GM20431 (cell line): ENCODE measurements around the gene GPR160.

Experiments
- in situ Hi-C: fragments of 300-500 bp; cut with MseI, MboI; formaldehyde crosslinking; loops from one replicate; pipeline ENCODE4 v1.15.0; 2020; ENCODE audit warnings: low sequenced_read_pairs; ENCODE audit not compliant: unreplicated experiment

GPR160 gene

DNA sequence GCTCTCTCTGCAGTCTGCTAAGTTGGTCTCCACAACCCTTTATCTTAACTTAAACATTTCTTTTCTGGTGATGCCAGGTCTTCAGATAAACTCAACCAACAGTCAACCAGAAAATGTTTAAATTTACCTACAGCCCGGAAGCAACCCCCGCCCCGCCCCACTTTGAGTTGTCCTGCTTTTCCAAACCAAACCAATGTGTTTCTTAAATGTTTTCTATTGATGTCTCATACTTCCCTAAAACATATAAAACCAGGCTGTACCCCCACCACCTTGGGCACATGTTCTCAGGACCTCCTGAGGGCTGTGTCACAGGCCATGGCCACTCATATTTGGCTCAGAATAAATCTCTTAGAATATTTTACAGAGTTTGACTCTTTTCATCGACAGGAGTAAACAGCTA is 13.2 kb upstream of the GPR160 start:
- in situ Hi-C loops, result no loop called here

DNA sequence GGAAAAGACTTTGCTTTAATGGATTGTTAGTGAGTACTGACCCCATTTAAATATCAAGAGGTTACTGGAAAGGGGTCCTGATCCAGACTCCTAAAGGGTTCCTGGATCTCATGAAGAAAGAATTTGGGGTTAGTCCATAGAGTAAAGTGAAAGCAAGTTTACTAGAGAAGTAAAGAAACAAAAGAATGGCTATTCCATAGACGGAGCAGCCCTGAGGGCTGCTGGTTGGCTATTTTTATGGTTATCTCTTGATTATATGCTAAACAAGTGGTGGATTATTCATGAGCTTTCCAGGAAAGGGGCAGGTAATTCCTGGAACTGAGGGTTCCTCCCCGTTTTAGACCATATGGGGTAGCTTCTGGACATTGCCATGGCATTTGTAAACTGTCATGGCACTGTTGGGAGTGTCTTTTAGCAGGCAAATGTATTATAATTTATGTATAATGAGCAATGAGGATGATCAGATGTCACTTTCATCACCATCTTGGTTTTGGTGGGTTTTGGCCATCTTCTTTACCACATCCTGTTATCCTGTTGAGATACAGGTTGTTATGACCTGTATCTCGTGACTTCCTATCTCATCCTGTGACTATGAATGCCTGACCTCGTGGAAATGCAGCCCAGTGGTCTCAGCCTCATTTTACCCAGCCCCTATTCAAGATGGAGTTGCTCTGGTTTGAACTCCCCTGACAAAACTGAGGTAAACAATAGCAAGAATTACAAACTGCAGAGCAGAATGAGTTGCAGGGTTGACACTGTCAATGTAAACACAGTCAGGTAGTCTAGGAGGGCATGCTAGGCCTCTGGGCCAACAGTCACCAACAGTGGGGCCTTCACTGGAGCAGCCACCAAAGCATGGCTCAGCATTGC is 10.3 kb upstream of the GPR160 start:
- in situ Hi-C loops, result loop anchor here (25.0 kb wide), 1 partner anchor 165 kb away; the partner anchor contains the start of gene LRRC31

DNA sequence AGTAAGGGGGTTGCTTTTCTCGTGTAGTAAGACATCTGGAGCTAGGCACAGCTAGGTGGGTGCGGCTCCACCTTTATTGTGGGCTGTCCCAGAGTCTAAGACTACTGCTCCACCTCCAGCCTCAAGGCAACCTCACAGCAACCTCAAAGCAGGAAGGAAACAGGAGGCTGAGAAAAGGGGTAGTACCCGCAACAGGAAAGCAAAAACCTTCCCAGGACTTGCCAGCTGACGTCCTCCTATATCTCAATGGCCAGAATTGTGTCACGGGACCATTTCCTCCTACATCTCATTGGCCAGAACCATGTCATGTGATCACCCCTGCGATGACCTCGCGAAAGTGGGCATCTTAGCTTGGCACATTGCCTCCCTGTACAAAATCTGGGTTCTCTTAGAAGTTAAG is 4.3 kb upstream of the GPR160 start:
- in situ Hi-C loops, result loop anchor here (25.0 kb wide), 1 partner anchor 171 kb away; the partner anchor contains the start of gene LRRC31

DNA sequence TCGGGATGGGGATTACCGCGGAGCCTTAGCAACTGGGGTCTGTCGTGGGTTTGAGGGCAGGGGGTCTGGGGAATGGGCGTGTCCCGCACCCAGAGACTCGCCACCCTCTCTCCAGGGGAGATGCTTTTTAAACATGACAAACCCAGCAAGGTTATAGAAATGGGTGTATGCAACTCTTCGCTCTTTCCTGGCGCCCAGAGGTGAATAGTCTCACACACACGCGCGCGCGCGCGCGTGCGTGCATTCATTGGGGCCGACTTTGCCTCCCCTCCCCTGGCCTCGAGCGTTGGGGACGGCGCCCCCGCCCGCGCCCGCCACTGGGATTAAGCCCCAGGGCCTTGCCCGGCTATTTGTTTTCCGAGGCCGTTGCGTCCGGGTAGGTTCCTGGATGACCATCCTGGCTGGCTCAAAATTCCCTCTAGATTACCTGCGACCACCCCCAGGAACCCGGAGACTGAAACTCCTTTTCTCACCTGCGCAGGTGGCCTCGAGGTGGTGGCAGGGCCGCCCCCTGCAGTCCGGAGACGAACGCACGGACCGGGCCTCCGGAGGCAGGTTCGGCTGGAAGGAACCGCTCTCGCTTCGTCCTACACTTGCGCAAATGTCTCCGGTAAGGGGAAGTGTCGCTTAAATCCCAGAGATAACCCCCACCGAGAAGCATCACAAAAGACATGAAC is 777 bp downstream of the GPR160 start:
- in situ Hi-C loops, result loop anchor here (25.0 kb wide), 1 partner anchor 176 kb away; the partner anchor contains the start of gene LRRC31

DNA sequence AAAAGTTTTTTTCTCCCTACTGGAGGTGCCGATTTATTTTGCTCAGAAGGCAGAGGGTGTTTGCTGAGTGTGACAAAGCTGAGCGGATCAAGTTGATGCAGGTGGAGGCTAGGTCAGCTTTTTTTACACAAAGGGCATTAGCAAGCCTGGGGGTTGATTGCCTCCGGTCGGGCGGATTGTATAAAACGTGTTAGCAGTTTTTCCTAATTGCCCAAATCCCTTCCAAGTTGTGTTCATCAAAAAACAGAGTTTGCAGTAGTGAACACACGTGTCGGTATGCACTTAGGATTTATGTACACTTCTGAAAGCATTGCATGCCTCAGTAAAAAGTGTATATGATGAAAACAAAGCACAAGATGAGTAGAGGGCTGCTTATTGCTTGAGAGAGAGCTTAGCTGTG is 2.6 kb downstream of the GPR160 start:
- in situ Hi-C loops, result loop anchor here (25.0 kb wide), 1 partner anchor 178 kb away; the partner anchor contains the start of gene LRRC31

DNA sequence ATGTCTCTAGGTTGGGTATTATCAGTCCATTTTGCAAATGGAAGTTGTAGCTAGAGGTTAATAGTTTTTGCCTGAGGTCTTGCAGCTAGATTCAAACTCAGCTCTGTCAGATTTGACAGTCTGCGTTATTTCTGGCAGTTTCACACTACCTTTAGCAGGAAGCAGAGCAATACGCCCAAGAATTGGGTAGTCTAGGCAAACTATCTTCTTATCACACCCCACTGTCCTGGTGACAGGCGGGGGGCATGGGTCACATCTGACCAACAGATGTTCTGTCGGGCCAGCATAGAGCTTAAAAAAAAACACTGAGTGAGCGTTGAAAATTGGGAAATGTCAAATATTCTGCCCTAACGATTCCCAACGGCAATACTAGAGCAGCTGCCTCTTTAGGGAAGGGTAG is 5.7 kb downstream of the GPR160 start:
- in situ Hi-C loops, result loop anchor here (25.0 kb wide), 1 partner anchor 181 kb away; the partner anchor contains the start of gene LRRC31

DNA sequence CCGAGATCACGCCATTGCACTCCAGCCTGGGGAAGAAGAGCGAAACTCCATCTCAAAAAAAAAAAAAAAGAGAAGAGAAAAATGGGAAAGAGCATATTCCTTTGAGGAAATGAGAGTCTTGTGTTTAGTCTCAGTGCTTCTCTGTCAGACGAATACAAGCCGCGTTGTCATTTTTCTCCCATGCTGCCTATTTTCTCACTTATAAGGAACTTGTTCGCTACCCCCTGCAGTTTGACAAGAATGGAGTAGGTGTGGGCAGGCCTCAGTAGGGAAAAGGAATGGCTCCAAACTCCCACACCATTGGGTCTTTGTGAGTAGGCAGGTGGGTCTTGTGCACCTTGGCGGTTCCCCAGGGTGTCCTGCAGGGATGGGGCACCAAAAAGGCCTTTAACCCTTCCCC is 6.5 kb downstream of the GPR160 start:
- in situ Hi-C loops, result loop anchor here (25.0 kb wide), 1 partner anchor 182 kb away; the partner anchor contains the start of gene LRRC31

DNA sequence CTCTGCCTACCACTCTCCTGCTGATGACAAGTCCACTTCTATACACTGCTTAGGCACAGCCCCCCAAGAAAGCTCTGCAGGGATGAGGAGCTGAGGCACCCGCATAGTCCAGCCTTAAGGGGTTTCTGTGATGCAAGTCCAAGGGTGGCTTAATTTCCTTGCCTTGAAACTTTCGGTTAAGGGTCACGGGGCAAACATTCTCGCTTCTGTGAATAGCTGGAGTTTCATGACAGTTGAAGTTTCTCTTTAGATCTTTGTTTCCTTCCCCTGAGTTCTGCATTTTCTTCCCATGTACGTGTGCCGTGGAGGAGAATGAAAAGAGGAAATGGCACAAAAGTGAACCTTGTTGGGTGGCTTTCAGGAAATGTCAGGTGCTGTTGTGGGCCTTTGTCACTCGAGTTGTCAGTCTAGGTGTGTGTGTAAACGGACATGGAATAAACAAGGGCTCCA is 7.0 kb downstream of the GPR160 start:
- in situ Hi-C loops, result loop anchor here (25.0 kb wide), 1 partner anchor 183 kb away; the partner anchor contains the start of gene LRRC31

DNA sequence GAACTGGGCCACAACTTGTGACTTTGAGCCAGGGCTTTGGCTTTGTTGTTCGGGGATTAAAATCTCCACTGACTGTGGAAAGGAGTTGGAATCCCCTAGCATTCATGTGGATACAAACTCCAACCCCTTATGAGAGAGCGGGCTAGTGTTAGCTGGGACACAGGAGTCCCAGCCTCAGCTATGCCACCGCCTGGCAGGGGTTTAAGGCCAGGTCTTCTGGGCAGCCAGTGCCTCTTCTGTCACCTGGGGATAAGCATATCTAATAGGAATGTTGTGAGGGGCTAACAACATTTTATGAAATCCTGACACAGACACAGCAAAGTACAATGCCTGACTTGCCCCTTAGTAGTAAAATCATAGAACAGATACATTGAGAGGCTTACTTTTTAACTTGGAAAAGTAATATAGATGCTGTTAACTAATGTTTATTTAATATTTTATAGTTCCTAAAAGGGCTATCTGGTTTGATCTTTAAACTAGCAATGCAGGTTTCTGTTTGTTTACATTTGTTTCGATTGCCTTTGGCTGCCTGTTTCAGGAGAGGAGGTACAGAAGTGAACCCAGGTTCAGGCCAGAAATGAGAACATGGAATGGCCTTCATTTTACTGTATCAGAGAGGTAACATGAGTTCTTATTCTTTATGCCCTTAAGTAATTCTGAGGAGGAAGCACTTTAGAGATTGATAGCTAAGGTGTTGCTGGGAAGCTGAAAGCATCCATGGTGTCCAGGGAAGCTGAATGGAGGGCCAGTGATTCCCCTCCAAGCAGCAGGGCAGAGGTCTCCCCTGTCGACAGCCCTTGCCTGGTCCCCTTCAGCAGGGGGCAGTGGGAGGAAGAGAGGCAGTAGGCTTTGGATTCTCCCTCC is 8.7 kb downstream of the GPR160 start:
- in situ Hi-C loops, result loop anchor here (25.0 kb wide), 1 partner anchor 184 kb away; the partner anchor contains the start of gene LRRC31

DNA sequence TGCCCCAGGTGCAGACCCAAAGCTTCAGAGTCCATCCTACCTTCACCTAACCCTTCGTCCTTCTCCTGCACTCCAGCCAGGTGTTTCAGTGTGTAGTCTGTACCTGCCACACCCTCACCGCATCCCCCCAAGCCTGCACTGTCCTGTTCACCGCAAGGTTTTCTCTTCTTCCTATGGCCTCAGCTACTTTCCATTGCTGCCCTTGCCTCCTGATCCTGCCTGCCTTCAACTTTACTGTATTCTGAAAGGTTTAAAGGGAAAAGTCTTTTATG is 9.3 kb downstream of the GPR160 start:
- in situ Hi-C loops, result loop anchor here (25.0 kb wide), 1 partner anchor 185 kb away; the partner anchor contains the start of gene LRRC31

DNA sequence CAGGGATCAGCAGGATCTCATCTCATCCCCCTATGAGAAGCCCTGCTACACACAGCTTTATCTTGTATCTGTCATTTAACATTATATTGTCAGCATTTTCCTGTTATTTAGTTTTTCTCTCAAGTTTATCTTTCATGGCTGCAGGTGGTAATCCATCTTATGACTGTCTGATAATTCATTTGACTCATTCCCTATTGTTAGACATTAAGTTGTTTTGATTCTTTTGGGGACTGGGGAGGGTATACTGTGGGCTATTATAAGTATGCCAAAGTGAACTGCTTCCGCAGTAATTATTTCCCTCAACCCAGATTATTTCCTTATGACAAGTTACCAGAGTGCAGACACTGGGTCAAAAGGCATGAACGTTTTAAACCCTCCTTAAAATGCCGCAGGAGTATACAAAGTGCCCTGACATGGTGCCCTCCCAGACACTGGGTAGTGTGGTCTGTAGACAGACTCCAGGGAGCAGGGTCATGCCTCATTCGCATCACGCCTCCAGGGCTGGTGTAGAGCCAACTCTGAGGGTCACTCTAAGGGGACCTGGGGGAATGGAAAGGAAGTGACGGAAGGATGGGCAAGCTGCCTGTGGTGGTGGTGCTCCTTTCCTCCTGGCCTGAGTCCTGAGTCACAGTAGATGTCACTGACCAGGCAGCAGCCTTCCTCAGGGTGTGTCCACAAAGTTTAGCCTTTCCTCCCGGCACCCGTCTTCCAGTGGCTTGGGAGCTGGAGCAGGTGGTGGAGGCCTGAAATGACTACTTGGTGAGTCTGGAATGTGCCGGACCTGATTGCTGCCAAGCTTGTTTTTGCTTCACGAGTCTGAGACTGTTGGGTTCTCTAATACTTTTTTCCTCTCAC is 11.6 kb downstream of the GPR160 start:
- in situ Hi-C loops, result loop anchor here (25.0 kb wide), 1 partner anchor 187 kb away; the partner anchor contains the start of gene LRRC31

DNA sequence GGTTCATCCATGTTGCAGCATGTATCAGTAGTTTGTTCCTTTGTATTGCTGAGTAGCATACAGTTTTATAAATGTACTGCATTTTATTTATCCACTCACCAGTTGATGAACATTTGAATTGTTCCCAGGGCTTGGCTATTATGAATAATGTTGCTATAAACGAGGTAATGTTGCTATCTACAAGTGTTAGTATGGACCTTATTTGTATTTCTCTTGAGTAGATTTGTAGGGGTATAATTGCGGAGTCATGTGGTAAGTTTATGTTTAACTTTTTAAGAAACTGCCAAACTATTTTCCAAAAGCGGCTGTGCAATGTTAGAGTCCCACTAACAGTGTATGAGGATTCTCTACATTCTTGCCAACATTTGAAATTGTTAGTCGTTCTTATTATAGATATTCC is 13.0 kb downstream of the GPR160 start:
- in situ Hi-C loops, result no loop called here

DNA sequence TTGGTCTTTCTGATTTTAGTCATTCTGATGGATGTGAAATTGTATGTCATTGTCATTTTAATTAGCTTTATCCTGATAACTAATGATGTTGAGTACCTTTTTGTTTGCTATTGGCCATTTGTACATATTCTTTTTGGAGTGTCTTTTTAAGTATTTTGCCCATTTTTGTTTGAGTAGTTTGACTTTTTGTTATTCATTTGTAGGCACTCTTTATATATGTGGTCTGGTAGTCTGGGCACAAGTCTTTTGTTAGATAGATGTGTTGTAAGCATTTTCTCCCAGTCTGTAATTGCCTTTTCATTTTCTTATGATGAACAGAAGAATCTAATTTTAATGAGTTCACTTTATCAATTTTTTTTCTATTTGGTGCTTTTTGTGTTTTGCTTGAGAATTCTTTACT is 14.6 kb downstream of the GPR160 start:
- in situ Hi-C loops, result no loop called here

DNA sequence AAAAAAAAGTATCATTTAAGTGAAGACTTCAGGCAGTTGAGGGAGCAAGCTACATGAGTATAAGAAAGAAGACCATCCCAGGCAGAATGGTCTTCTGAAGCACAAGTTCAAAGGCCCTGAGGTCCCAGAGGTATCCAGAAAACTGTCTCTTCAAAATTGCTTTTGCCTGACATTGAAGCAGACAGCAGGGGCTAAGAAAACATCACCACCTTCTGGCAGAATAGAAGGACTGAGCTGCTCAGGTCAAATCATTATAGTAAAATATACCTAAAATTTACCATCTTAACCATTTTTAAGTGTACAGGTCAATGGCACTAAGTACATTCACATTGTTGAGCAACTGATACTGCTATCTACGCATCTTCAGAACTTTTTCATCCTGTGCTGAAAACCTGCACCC is 16.4 kb downstream of the GPR160 start:
- in situ Hi-C loops, result no loop called here

DNA sequence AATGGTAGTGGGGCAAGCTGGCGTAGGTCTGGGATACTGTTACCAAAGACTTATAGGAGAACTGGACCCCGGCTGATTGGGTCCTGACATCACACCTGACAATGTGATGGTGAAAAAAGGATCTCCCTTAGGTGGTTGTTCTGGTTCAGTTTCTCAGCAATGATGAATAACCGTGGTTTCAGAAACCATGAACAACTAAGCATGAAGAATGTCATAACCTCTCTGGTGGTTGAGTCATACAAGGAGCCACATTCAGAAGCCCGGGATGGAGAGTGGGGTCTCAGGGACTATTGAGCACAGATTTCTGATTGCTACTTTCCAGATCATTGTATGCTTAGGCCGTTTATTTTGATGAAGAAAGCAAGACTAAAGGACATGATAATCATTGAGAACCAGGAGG is 17.4 kb downstream of the GPR160 start:
- in situ Hi-C loops, result no loop called here

DNA sequence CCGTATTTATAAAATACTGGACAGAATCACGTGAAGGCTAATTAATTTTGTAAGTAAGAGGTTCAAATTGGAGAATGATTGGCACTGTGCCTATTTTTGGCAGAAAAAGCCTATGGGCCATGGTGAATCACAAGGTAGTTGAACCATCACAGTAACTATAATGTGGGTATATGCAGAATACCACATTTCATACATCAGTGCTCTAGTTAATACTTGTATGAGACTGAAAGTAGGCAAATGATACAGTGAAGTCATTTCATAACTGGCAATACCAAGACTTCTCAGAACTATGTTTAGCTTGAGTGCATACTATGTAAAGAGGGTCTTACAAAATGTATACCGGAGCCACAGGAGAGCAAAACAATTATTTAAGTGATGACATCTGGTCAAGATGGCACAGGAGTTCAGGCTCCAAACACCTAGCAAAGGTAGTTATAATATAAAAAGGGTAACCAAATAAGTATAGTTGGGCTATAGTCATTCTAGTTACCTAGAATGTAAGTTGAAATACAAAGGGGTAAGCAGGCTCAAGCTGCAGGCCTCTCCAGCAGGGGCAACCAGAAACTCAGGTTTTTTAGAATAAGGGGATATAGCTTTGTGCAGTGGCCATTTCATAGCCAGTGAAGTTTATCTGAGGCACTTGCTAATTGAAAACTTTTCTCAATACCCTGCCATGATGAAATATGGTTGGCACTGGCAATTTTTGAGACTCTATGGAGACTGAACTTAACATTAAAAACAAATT is 19.1 kb downstream of the GPR160 start:
- in situ Hi-C loops, result no loop called here

DNA sequence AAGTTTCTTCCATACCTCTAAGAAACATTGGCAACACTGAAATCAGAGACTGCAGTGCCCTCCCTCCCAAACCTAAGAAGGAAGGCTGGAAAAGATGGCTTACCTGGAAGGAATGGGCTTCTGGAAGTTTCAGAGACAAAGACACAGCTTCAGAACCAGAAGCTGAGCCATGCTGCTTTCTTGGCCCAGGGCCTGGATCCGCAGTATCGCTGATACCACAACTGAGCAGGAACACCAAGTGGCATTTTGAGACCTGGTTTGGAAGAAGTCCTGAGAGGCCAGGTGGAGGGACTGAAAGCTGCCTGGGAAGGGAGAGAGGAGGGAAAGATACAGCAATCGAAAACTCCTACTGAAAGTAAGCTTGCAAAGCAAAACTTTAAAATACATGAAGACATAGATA is 19.8 kb downstream of the GPR160 start:
- in situ Hi-C loops, result no loop called here

DNA sequence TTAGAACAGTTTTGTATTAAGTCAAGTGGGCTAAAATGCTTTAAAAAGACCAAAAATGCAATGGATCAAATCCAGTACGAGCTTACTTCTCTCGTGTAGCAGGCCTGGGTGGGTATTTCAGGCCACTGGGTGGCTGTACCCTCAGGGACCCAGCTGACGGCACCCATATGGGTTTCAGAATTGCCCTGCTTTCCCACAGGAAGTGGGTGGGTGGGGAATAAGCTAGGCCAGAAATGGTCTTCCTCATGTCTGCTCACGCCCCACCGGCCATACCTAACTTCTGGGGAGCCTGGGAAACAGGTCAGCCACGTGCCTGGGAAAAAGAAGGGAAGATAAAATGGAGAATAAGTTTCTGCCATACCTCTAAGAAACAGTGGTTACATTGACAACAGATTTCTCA is 20.3 kb downstream of the GPR160 start:
- in situ Hi-C loops, result no loop called here
